Glutamatergic neuron (in vitro differentiated cells): ENCODE results near the gene CELSR2. TPM values are rescaled to one million over a fixed set of nuclear protein-coding genes. Genes with fewer than 3 reads are reported as not detected.
"Not testable (repeated sequence)": the region's sequence is repeated elsewhere in the genome, so short reads cannot be mapped to it uniquely, and the experiment has no call there.

Source experiments
- DNase-seq: peaks from one replicate; pipeline ENCODE4 v3.0.0; 2022
- H3K27ac Mint-ChIP-seq: one replicate; pipeline ENCODE4 v1.8.0; 2020; ENCODE audit warnings: mild to moderate bottlenecking, mixed read lengths, inconsistent platforms; ENCODE audit not compliant: unreplicated experiment
- H3K27me3 Mint-ChIP-seq: one replicate; pipeline ENCODE4 v1.8.0; 2020; ENCODE audit warnings: mild to moderate bottlenecking, moderate library complexity, mixed read lengths, inconsistent platforms; ENCODE audit not compliant: unreplicated experiment
- H3K36me3 Mint-ChIP-seq: one replicate; pipeline ENCODE4 v1.8.0; 2020; ENCODE audit warnings: mild to moderate bottlenecking, mixed read lengths, inconsistent platforms; ENCODE audit not compliant: unreplicated experiment
- H3K4me1 Mint-ChIP-seq: one replicate; pipeline ENCODE4 v1.8.0; 2020; ENCODE audit warnings: mild to moderate bottlenecking, low read depth, mixed read lengths, inconsistent platforms; ENCODE audit not compliant: unreplicated experiment
- H3K4me3 Mint-ChIP-seq: one replicate; pipeline ENCODE4 v1.8.0; 2020; ENCODE audit warnings: mild to moderate bottlenecking, mixed read lengths, inconsistent platforms; ENCODE audit not compliant: unreplicated experiment
- H3K9me3 Mint-ChIP-seq: one replicate; pipeline ENCODE4 v1.8.0; 2020; ENCODE audit warnings: mild to moderate bottlenecking, moderate library complexity, mixed read lengths, inconsistent platforms; ENCODE audit not compliant: unreplicated experiment
- CTCF ChIP-seq: fragments of 200-600 bp; sonication (generic); IDR thresholded peaks from one replicate; pipeline ENCODE4 v1.5.0; 2021; ENCODE audit not compliant: partially characterized antibody, unreplicated experiment
- total RNA-seq: library from RNA; stranded (reverse); fragmentation: NEBNext Ultra II Directional; extraction: Animal tissue kit (Norgen Biotek cat#: 25700); gene quantifications from one replicate; pipeline ENCODE4 v1.2.1, GENCODE V29; 2021; ENCODE audit not compliant: unreplicated experiment

The CELSR2 gene
- total RNA-seq, 1 donor from 2014 or later = 181 TPM

- Mint-ChIP-seq H3K9me3 (peaks cover 13% of the 10 kb centered on the region), H3K36me3 (peaks cover 14% of the 10 kb centered on the region), H3K27me3 (peaks cover 16% of the 10 kb centered on the region), H3K27ac (no peak overlapping the region), H3K4me1 (peaks cover 15% of the 10 kb centered on the region), H3K4me3 (peak overlapping the region; percentile 37)
- no peak for TF ChIP-seq CTCF
- no peak for DNase-seq
These were observed 30.8 kb upstream of the CELSR2 start for GRCh38 chr1:109218516-109218915.

- not testable (repeated sequence) for DNase-seq
These were observed 28.1 kb upstream of the CELSR2 start for GRCh38 chr1:109221201-109221600.

GRCh38 chr1:109225308-109225707, 24.0 kb upstream of the CELSR2 start:
- Mint-ChIP-seq H3K4me3 (no peak overlapping the region), H3K36me3 (no peaks in the 10 kb centered on the region), H3K9me3 (peaks cover 8% of the 10 kb centered on the region), H3K4me1 (peaks cover 29% of the 10 kb centered on the region), H3K27me3 (peaks cover 11% of the 10 kb centered on the region), H3K27ac (no peak overlapping the region)
- no peak for DNase-seq
- no peak for TF ChIP-seq CTCF

More at GRCh38 chr1:109221201-109221600, 28.1 kb upstream of the CELSR2 start:
- H3K27me3 Mint-ChIP-seq, H3K36me3 Mint-ChIP-seq, H3K9me3 Mint-ChIP-seq, H3K4me3 Mint-ChIP-seq: not testable (repeated sequence)
- H3K27ac Mint-ChIP-seq = peak overlapping the region; percentile 67
- peaks cover 13% of the 10 kb centered on the region for H3K4me1 Mint-ChIP-seq

GRCh38 chr1:109225711-109226445, 23.5 kb upstream of the CELSR2 start:
- no peak for DNase-seq
- Mint-ChIP-seq H3K36me3 (no peaks in the 10 kb centered on the region), H3K27me3 (peaks cover 11% of the 10 kb centered on the region), H3K4me1 (peaks cover 31% of the 10 kb centered on the region), H3K9me3 (peaks cover 8% of the 10 kb centered on the region), H3K27ac (no peak overlapping the region), H3K4me3 (no peak overlapping the region)
- no peak for TF ChIP-seq CTCF

- Mint-ChIP-seq H3K27ac (peak overlapping the region; percentile 99), H3K9me3 (peaks cover 6% of the 10 kb centered on the region), H3K4me1 (peaks cover 32% of the 10 kb centered on the region), H3K27me3 (peaks cover 9% of the 10 kb centered on the region), H3K36me3 (no peaks in the 10 kb centered on the region), H3K4me3 (peak overlapping the region; percentile 21)
- TF ChIP-seq CTCF = no peak
- no peak for DNase-seq
These were observed 21.2 kb upstream of the CELSR2 start for GRCh38 chr1:109228167-109228566.
